Naive thymus-derived CD8-positive, alpha-beta T cell (primary cell): ENCODE results near the gene CRLF2. TPM values are rescaled to one million over a fixed set of nuclear protein-coding genes. Genes with fewer than 3 reads are reported as not detected.
"Not testable (repeated sequence)": the region's sequence is repeated elsewhere in the genome, so short reads cannot be mapped to it uniquely, and the experiment has no call there.

ENCODE experiments used
- ATAC-seq, 2 donors: fragments of 150-1000 bp; cut with Tn5 transposase in 1 of 2; sonication (Bioruptor Pico), chemical (Tn5 transposase) in 1 of 2; 1 replicate in 1 of 2; 2 replicates in 1 of 2; pipeline ENCODE4 v1.10.0; 2021; ENCODE audit warnings: mild to moderate bottlenecking in 2 of 2, moderate library complexity in 2 of 2
- POLR2A ChIA-PET: fragments of 350-600 bp; sonication (Branson Sonifier 250); formaldehyde crosslinking; loops from one replicate; lab custom pipeline; 2021; ENCODE audit warnings: antibody characterized with exemption; lab: Charles Lee
- DNase-seq, 10 donors: peaks; one replicate each; pipeline versions ENCODE4 v3.0.0 to v3.0.0-alpha.2; 2020 to 2022
- H3K27ac Mint-ChIP-seq, 10 donors: one replicate each; pipeline ENCODE4 v1.8.0; 2020 to 2022; ENCODE audit warnings: mild to moderate bottlenecking in 10 of 10, mixed read lengths in 10 of 10, moderate library complexity in 4 of 10, inconsistent platforms in 1 of 10
- H3K27me3 Mint-ChIP-seq, 5 donors: one replicate each; pipeline ENCODE4 v1.8.0; 2021 to 2022; ENCODE audit warnings: mixed read lengths in 5 of 5
- H3K36me3 Mint-ChIP-seq, 3 donors: one replicate each; pipeline ENCODE4 v1.8.0; 2020 to 2022; ENCODE audit warnings: mixed read lengths in 3 of 3, mild to moderate bottlenecking in 2 of 3, inconsistent platforms in 1 of 3
- H3K4me1 Mint-ChIP-seq, 4 donors: one replicate each; pipeline ENCODE4 v1.8.0; 2021 to 2022; ENCODE audit warnings: mixed read lengths in 4 of 4
- H3K4me3 Mint-ChIP-seq, 10 donors: one replicate each; pipeline ENCODE4 v1.8.0; 2020 to 2022; ENCODE audit warnings: mild to moderate bottlenecking in 10 of 10, mixed read lengths in 10 of 10, moderate library complexity in 6 of 10, inconsistent platforms in 1 of 10
- H3K9me3 Mint-ChIP-seq, 9 donors: one replicate each; pipeline ENCODE4 v1.8.0; 2020 to 2022; ENCODE audit warnings: mixed read lengths in 9 of 9, mild to moderate bottlenecking in 3 of 9, inconsistent platforms in 1 of 9, moderate library complexity in 1 of 9
- polyA plus RNA-seq, 3 donors: library from polyadenylated mRNA; unstranded; fragments of 300-500 nt; fragmentation: Illumina TruSeq; gene quantifications; one replicate each; pipeline ENCODE4 v1.2.3, GENCODE V29; 2021
- total RNA-seq, 8 experiments: library from RNA in 2 of 8; stranded (reverse) in 2 of 8; gene quantifications; one replicate each; pipeline ENCODE4 v1.2.3 and lab custom pipeline; 2021 to 2026

The CRLF2 gene
- total and polyA plus RNA-seq, 5 experiments from 2014 or later, result not detected

- peak in 2 of 10 donors; percentile 38 to 48 for DNase-seq
- H3K36me3 Mint-ChIP-seq, H3K4me3 Mint-ChIP-seq, H3K9me3 Mint-ChIP-seq, ATAC-seq, H3K4me1 Mint-ChIP-seq, POLR2A ChIA-PET, H3K27me3 Mint-ChIP-seq: not testable (repeated sequence)
- peak overlapping the region in 1 of 10 donors; percentile 76 for H3K27ac Mint-ChIP-seq
Observed at GRCh38 chrX:1174609-1175545, 37.6 kb downstream of the CRLF2 start.

- H3K4me1 Mint-ChIP-seq, H3K4me3 Mint-ChIP-seq, DNase-seq, POLR2A ChIA-PET, H3K36me3 Mint-ChIP-seq, ATAC-seq, H3K27me3 Mint-ChIP-seq, H3K9me3 Mint-ChIP-seq, H3K27ac Mint-ChIP-seq: not testable (repeated sequence)
Observed at GRCh38 chrX:1173435-1173834, 39.0 kb downstream of the CRLF2 start.

- ATAC-seq (no peak), DNase-seq (no peak)
- POLR2A ChIA-PET, result no interaction called here
- H3K4me1 Mint-ChIP-seq, result peaks cover 6 to 11% (median 9%) of the 10 kb centered on the region in 4 donors
- H3K36me3 Mint-ChIP-seq, result no peaks in the 10 kb centered on the region
- H3K27ac Mint-ChIP-seq, result no peak overlapping the region
- no peaks in the 10 kb centered on the region for H3K9me3 Mint-ChIP-seq
- H3K4me3 Mint-ChIP-seq, result no peak overlapping the region
- H3K27me3 Mint-ChIP-seq, result peaks cover 0 to 12% (median 0%) of the 10 kb centered on the region in 5 donors
Observed at GRCh38 chrX:1172496-1172895, 40.0 kb downstream of the CRLF2 start.

GRCh38 chrX:1171915-1172314, 40.5 kb downstream of the CRLF2 start:
- H3K36me3 Mint-ChIP-seq, ATAC-seq, POLR2A ChIA-PET, DNase-seq, H3K9me3 Mint-ChIP-seq, H3K4me3 Mint-ChIP-seq, H3K27ac Mint-ChIP-seq: not testable (repeated sequence)
- Mint-ChIP-seq H3K4me1 (peaks cover 10 to 15% (median 12%) of the 10 kb centered on the region in 4 donors), H3K27me3 (peaks cover 0 to 15% (median 0%) of the 10 kb centered on the region in 5 donors)

DNA sequence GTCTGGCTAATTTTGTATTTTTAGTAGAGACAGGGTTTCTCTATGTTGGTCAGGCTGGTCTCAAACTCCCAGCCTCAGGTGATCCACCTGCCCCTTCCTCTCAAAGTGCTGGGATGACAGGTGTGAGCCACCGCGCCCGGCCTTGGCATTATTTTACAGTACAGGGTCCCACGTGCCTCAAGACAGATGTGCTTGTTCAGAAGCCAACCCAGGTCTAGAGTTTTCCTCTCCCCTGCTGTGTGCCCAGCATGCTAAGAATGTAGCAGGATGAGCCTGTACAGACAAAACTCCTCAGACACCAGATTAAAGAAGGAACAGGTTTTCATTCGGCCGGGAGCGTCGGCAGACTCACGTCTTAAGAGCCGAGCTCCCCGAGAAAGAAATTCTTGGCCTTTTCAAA, 42.2 kb downstream of the CRLF2 start:
- no peak overlapping the region for H3K4me3 Mint-ChIP-seq
- H3K36me3 Mint-ChIP-seq, result no peaks in the 10 kb centered on the region
- ATAC-seq (no peak), DNase-seq (no peak)
- peak overlapping the region in 1 of 10 donors; percentile 46 for H3K27ac Mint-ChIP-seq
- no peaks in the 10 kb centered on the region for H3K9me3 Mint-ChIP-seq
- POLR2A ChIA-PET, result no interaction called here
- H3K4me1 Mint-ChIP-seq, result peaks cover 6 to 18% (median 15%) of the 10 kb centered on the region in 4 donors
- H3K27me3 Mint-ChIP-seq, result peaks cover 0 to 15% (median 3%) of the 10 kb centered on the region in 5 donors

DNA sequence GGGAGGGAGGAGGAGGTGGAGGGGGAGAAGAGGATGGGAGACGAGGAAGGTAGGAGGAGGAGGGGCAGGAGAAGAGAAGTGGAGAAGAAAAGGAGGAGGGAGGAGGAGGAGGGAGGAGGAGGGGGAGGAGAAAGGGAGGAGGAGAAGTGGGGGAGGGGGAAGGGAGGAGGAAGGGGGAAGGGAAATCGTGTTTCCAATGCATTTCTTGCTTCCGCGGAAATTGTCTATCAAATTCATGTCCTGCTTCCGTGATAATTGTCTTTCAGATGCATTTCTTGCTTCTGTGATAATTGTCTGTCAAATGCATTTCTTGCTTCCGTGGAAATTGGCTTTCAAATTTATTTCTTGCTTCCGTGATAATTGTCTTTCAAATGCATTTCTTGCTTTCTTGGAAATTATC, 43.3 kb downstream of the CRLF2 start:
- Mint-ChIP-seq H3K27me3 (peaks cover 0 to 15% (median 4%) of the 10 kb centered on the region in 5 donors), H3K4me3 (no peak overlapping the region), H3K27ac (peak overlapping the region in 1 of 10 donors; percentile 77), H3K9me3 (no peaks in the 10 kb centered on the region), H3K36me3 (no peaks in the 10 kb centered on the region), H3K4me1 (peaks cover 6 to 22% (median 17%) of the 10 kb centered on the region in 4 donors)
- ATAC-seq (no peak), DNase-seq (no peak)
- POLR2A ChIA-PET, result no interaction called here

GRCh38 chrX:1167918-1168481, 44.4 kb downstream of the CRLF2 start:
- POLR2A ChIA-PET, result no interaction called here
- ATAC-seq (no peak), DNase-seq (no peak)
- peak overlapping the region in 1 of 10 donors; percentile 83 for H3K27ac Mint-ChIP-seq
- peak overlapping the region in 1 of 10 donors; percentile 13 for H3K4me3 Mint-ChIP-seq
- peaks cover 7 to 25% (median 19%) of the 10 kb centered on the region in 4 donors for H3K4me1 Mint-ChIP-seq
- no peaks in the 10 kb centered on the region for H3K36me3 Mint-ChIP-seq
- no peaks in the 10 kb centered on the region for H3K9me3 Mint-ChIP-seq
- peaks cover 1 to 24% (median 9%) of the 10 kb centered on the region in 5 donors for H3K27me3 Mint-ChIP-seq

GRCh38 chrX:1167466-1167865, 45.0 kb downstream of the CRLF2 start:
- DNase-seq, result peak in 2 of 10 donors; percentile 40 to 56
- POLR2A ChIA-PET, result no interaction called here
- Mint-ChIP-seq H3K36me3 (no peaks in the 10 kb centered on the region), H3K27me3 (peaks cover 1 to 29% (median 9%) of the 10 kb centered on the region in 5 donors), H3K9me3 (no peaks in the 10 kb centered on the region), H3K4me1 (peaks cover 7 to 25% (median 19%) of the 10 kb centered on the region in 4 donors), H3K4me3 (peak overlapping the region in 1 of 10 donors; percentile 5), H3K27ac (peak overlapping the region in 2 of 10 donors; percentile 16 to 21)
- ATAC-seq, result no peak

DNA sequence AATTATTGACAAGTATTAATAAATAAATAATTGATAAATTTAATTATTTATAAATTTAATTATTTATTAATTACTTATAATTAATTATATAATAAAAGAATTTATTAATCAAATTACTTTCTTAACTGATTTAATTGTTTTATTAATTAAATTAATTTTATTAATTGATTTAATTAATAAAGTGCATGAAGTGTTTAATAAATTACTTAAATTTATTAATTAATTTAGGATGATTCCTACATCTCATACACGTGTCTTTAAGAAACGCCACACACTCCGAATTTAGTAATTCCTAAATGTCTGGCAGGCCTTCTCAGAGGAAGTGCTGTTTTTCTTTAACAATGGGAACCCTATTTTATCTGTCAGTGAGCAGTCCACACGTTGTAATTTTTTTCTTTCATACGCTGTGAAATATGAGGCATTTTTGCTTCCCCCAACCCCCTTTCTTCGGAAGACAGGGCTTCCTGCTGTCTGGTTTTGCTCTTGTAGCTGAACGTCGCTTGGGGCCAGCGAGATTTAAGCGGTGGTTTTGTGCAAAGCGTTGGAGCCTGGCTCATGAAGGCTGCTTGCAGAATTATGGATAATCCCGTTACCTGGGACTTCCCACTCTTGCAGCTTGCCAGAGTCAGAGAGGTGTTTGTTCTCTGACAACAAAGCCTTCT, 46.8 kb downstream of the CRLF2 start:
- peak overlapping the region in 9 of 10 donors; percentile 12 to 66 (median 55) for H3K4me3 Mint-ChIP-seq
- peak; percentile 25 to 47 for ATAC-seq
- DNase-seq, result peak in 3 of 10 donors; percentile 57 to 69 (median 68)
- POLR2A ChIA-PET, result no interaction called here
- peak overlapping the region in 3 of 10 donors; percentile 29 to 41 (median 37) for H3K27ac Mint-ChIP-seq
- H3K4me1 Mint-ChIP-seq, result peaks cover 10 to 25% (median 20%) of the 10 kb centered on the region in 4 donors
- no peaks in the 10 kb centered on the region for H3K36me3 Mint-ChIP-seq
- no peaks in the 10 kb centered on the region for H3K9me3 Mint-ChIP-seq
- H3K27me3 Mint-ChIP-seq, result peaks cover 1 to 34% (median 9%) of the 10 kb centered on the region in 5 donors

DNA sequence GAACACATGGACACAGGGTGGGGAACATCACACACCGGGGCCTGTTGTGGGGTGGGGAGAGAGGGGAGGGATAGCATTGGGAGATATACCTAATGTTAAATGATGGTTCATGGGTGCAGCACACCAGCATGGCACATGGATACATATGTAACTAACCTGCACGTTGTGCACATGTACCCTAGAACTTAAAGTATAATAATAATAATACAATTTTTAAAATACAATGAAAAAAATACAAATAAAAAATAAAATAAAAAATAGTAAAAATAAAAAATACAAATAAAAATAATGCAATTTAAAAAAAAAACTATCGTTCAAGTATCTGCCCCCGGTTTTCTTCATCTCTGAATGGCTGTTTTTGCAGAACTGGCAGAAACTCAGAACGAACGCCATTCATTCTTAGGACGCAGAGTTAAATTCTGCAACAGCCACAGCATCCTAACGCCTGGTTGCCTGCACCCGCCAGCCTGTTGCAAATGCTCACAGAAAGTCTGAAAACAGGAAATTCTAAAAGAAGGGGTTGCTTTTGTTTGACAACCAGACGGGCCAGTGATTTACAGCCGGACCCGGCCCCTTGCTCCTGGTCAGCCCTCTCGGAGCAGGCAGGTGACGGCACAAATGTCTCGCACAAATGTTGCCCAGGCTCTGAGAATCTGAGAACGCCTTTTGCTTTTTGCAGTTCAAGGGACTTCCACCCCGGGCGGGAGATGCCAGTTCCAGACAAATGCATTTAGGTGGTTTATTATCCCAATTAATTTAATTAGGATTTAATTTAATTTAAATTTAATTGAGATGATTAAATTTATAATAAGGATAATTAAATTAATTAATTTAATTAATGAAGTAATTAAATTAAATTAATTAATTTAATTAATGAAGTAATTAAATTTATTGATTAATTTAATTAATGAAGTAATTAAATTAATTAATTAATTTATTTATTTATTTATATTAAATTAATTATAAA, 47.8 kb downstream of the CRLF2 start:
- peaks cover 0 to 4% (median 0%) of the 10 kb centered on the region in 9 donors for H3K9me3 Mint-ChIP-seq
- H3K36me3 Mint-ChIP-seq, result no peaks in the 10 kb centered on the region
- DNase-seq, result peak in 2 of 10 donors; percentile 40 to 52
- peak overlapping the region in 3 of 10 donors; percentile 9 to 70 (median 35) for H3K27ac Mint-ChIP-seq
- H3K27me3 Mint-ChIP-seq, result peaks cover 1 to 34% (median 9%) of the 10 kb centered on the region in 5 donors
- ATAC-seq, result no peak
- peaks cover 17 to 25% (median 24%) of the 10 kb centered on the region in 4 donors for H3K4me1 Mint-ChIP-seq
- POLR2A ChIA-PET, result no interaction called here
- peak overlapping the region in 8 of 10 donors; percentile 14 to 69 (median 34) for H3K4me3 Mint-ChIP-seq

DNA sequence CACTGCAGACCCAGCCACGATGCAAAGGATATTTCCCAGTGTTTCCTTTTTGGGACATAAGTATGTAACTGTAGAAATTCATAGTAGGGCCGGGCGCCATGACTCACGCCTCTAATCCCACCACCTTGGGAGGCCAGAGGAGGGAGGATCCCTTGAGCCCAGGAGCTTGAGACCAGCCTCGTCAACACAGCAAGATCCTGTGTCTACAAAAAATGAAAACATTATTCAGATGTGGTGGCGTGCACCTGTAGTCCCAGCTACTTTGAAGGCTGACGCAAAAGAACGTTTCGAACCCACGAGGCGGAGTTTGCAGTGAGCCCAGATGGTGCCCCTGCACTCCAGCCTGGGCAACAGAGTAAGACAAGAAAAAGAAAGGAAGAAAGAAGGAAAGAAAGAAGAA, 49.2 kb downstream of the CRLF2 start:
- peak overlapping the region in 2 of 10 donors; percentile 70 to 83 for H3K27ac Mint-ChIP-seq
- peaks cover 21 to 25% (median 23%) of the 10 kb centered on the region in 4 donors for H3K4me1 Mint-ChIP-seq
- peaks cover 1 to 29% (median 9%) of the 10 kb centered on the region in 5 donors for H3K27me3 Mint-ChIP-seq
- POLR2A ChIA-PET, result no interaction called here
- peaks cover 0 to 8% (median 0%) of the 10 kb centered on the region in 9 donors for H3K9me3 Mint-ChIP-seq
- ATAC-seq (peak in 1 of 2 donors; percentile 57), DNase-seq (peak in 1 of 10 donors; percentile 59)
- no peaks in the 10 kb centered on the region for H3K36me3 Mint-ChIP-seq
- peak overlapping the region in 2 of 10 donors; percentile 6 to 48 for H3K4me3 Mint-ChIP-seq
